Measurements from ENCODE around the gene PLA2G5. TPM values are rescaled to one million over a fixed set of nuclear protein-coding genes. Genes with fewer than 3 reads are reported as not detected.

PLA2G5 gene
- total RNA-seq, 2 experiments from 2014 or later = not detected

- DNase-seq (ENCODE audit: low spot score) = no peak
- Histone ChIP-seq H3K9me2 (ENCODE audit: insufficient read depth, low read length) (no peaks in the 10 kb centered on the region), H3K9me3 (ENCODE audit: low read length) (no peaks in the 10 kb centered on the region), H4K20me1 (ENCODE audit: insufficient read depth, low read length) (no peaks in the 10 kb centered on the region), H3K4me3 (ENCODE audit: low read depth, low read length, poor library complexity, severe bottlenecking) (no peak overlapping the region), H3K4me1 (ENCODE audit: insufficient read depth, low read length, poor library complexity, severe bottlenecking) (no peaks in the 10 kb centered on the region), H3K4me2 (ENCODE audit: low read length) (no peak overlapping the region), H2AFZ (ENCODE audit: low read length) (no peak overlapping the region), H3K27ac (ENCODE audit: low read depth, low read length, poor library complexity, severe bottlenecking) (no peak overlapping the region), H3K79me2 (ENCODE audit: insufficient read depth, low read depth, low read length) (no peaks in the 10 kb centered on the region), H3K36me3 (ENCODE audit: insufficient read depth, low read length) (no peaks in the 10 kb centered on the region)
- BruUV-seq (replicated peaks) = no TSS peak
- intact Hi-C loops (cut with micrococcal nuclease; ENCODE audit: unreplicated experiment) = no loop called here
- no peak for TF ChIP-seq EZH2phosphoT487 (IDR thresholded peaks at IDR 0.05; ENCODE audit: borderline replicate concordance, low read depth, low read length)
- TF ChIP-seq, protein P1, sequence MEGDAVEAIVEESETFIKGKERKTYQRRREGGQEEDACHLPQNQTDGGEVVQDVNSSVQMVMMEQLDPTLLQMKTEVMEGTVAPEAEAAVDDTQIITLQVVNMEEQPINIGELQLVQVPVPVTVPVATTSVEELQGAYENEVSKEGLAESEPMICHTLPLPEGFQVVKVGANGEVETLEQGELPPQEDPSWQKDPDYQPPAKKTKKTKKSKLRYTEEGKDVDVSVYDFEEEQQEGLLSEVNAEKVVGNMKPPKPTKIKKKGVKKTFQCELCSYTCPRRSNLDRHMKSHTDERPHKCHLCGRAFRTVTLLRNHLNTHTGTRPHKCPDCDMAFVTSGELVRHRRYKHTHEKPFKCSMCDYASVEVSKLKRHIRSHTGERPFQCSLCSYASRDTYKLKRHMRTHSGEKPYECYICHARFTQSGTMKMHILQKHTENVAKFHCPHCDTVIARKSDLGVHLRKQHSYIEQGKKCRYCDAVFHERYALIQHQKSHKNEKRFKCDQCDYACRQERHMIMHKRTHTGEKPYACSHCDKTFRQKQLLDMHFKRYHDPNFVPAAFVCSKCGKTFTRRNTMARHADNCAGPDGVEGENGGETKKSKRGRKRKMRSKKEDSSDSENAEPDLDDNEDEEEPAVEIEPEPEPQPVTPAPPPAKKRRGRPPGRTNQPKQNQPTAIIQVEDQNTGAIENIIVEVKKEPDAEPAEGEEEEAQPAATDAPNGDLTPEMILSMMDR (conservative IDR thresholded peaks at IDR 0.05; ENCODE audit: low read length) = no peak
- POLR2A ChIA-PET = no interaction called here
- CTCF ChIA-PET (ENCODE audit: unreplicated experiment) = interaction anchor here (1.1 kb wide), 1 partner anchor 14 kb away, joined by 3 read pairs; no protein-coding TSS in a partner anchor
These were observed 71.5 kb downstream of the PLA2G5 start for GRCh38 chr1:20141466-20141865.

Other genes with a start within 250 kb of the PLA2G5 start
- 5.6 and 7.3 TPM in 2 replicates for gene OTUD3, start 187.8 kb upstream of the PLA2G5 start, total RNA-seq (2014; rRNA removed; shearing (Covaris generic))
- 12.2 and 14.7 TPM in 2 replicates for gene OTUD3, start 187.8 kb upstream of the PLA2G5 start, total RNA-seq (2022)
- not detected in 2 replicates for gene PLA2G2E, start 146.6 kb upstream of the PLA2G5 start, total RNA-seq (2014; rRNA removed; shearing (Covaris generic))
- not detected in 2 replicates for gene PLA2G2E, start 146.6 kb upstream of the PLA2G5 start, total RNA-seq (2022)
- gene PLA2G2A, start 90.6 kb upstream of the PLA2G5 start, total RNA-seq (2014; rRNA removed; shearing (Covaris generic)) = not detected in 2 replicates
- gene PLA2G2A, start 90.6 kb upstream of the PLA2G5 start, total RNA-seq (2022) = not detected in 2 replicates
- gene PLA2G2D, start 49.3 kb downstream of the PLA2G5 start, total RNA-seq (2014; rRNA removed; shearing (Covaris generic)) = not detected in 2 replicates
- gene PLA2G2D, start 49.3 kb downstream of the PLA2G5 start, total RNA-seq (2022) = not detected in 2 replicates
- not detected in 2 replicates for gene PLA2G2F, start 69.1 kb downstream of the PLA2G5 start, total RNA-seq (2014; rRNA removed; shearing (Covaris generic))
- not detected in 2 replicates for gene PLA2G2F, start 69.1 kb downstream of the PLA2G5 start, total RNA-seq (2022)
- 0.28 and 0.50 TPM in 2 replicates for gene UBXN10, start 115.9 kb downstream of the PLA2G5 start, total RNA-seq (2014; rRNA removed; shearing (Covaris generic))
- 0.35 and 0.42 TPM in 2 replicates for gene UBXN10, start 115.9 kb downstream of the PLA2G5 start, total RNA-seq (2022)
- gene PLA2G2C, start 116.3 kb downstream of the PLA2G5 start, total RNA-seq (2014; rRNA removed; shearing (Covaris generic)) = 0.44 TPM in 1 of 2 replicates, not detected in the other
- 0.57 and 0.83 TPM in 2 replicates for gene PLA2G2C, start 116.3 kb downstream of the PLA2G5 start, total RNA-seq (2022)
- gene VWA5B1, start 220.7 kb downstream of the PLA2G5 start, total RNA-seq (2014; rRNA removed; shearing (Covaris generic)) = 0.18 and 0.25 TPM in 2 replicates
- 0.13 and 0.19 TPM in 2 replicates for gene VWA5B1, start 220.7 kb downstream of the PLA2G5 start, total RNA-seq (2022)